ENCODE results near the gene FAM120B.

Gene FAM120B

DNA sequence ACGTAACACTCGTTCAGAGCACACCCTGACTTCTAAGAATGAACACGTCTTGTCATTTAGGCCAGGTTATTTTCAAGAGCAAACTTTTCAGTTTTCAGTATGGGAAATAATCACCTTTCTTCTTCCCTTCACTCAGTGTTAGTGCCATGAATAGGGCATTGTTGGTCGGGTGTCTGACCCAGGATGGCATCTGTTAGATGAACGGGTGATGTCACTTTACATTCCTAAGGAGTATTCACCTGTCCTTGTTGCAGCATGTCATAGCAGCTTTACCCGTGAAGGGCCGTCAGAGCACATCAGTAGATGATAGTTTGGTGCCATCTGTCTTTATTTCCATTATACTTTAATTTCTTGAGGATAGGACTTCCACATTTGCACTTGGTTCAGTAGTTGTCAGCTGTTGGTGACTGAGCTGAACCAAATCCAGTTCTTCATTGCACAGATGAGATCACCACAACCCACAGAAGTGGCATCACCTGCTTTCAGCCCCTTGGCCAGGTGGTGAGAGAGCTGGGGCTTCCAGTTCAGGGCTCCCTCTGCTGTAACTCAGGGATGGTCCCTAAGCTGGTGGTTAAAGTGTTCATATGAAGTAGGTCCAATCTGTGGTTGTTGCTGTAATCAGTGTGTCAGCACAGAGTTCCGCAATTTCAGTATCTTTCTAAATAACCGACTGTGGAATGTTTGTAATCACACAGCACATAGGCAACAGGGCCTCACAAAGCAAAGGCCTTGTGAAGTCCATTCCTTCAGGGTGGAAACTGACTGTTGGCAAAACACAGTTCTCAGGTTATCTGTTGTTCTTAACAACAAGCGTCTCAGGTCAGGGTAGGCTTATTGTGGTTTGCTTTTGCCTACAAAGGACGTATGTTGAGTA is 68.2 kb downstream of the FAM120B start:
- H3K4me3 ChIP-seq (ENCODE audit: low read depth, low read length) = no peak overlapping the region
- TF ChIP-seq, protein P1, sequence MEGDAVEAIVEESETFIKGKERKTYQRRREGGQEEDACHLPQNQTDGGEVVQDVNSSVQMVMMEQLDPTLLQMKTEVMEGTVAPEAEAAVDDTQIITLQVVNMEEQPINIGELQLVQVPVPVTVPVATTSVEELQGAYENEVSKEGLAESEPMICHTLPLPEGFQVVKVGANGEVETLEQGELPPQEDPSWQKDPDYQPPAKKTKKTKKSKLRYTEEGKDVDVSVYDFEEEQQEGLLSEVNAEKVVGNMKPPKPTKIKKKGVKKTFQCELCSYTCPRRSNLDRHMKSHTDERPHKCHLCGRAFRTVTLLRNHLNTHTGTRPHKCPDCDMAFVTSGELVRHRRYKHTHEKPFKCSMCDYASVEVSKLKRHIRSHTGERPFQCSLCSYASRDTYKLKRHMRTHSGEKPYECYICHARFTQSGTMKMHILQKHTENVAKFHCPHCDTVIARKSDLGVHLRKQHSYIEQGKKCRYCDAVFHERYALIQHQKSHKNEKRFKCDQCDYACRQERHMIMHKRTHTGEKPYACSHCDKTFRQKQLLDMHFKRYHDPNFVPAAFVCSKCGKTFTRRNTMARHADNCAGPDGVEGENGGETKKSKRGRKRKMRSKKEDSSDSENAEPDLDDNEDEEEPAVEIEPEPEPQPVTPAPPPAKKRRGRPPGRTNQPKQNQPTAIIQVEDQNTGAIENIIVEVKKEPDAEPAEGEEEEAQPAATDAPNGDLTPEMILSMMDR (IDR thresholded peaks at IDR 0.05; ENCODE audit: borderline replicate concordance, insufficient read depth, low read depth, low read length) = no peak

- TF ChIP-seq, protein P1 (IDR thresholded peaks at IDR 0.05; ENCODE audit: borderline replicate concordance, insufficient read depth, low read depth, low read length) = no peak
Measured at GRCh38 chr6:170375661-170376060, 69.1 kb downstream of the FAM120B start.

GRCh38 chr6:170376386-170377043 is 70.0 kb downstream of the FAM120B start:
- TF ChIP-seq, protein P1 (IDR thresholded peaks at IDR 0.05; ENCODE audit: borderline replicate concordance, insufficient read depth, low read depth, low read length) = no peak
- no peak overlapping the region for H3K4me3 ChIP-seq (ENCODE audit: low read depth, low read length)

More at GRCh38 chr6:170375661-170376060, 69.1 kb downstream of the FAM120B start:
- no peak overlapping the region for H3K4me3 ChIP-seq (ENCODE audit: low read depth, low read length)

DNA sequence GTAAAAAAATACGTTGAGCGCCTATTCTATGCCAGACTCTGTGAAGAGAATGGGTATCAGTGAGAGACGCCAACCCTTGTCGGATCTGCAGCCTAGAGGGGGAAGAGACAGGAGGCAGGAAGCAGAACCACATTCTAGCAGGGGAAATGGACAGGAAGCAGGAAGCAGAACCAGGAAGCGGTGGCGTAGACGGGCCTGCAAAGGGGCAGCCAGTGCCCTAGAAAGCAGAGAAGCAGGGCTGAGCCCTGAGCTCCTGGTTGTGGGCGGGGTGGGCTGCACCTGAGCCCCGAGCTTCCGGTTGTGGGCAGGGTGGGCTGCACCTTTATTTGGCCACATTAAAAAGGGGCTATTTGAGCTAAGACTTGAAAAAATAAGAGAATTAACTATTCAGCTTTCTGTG is 71.9 kb downstream of the FAM120B start:
- H3K4me3 ChIP-seq (ENCODE audit: low read depth, low read length) = no peak overlapping the region
- TF ChIP-seq, protein P1 (IDR thresholded peaks at IDR 0.05; ENCODE audit: borderline replicate concordance, insufficient read depth, low read depth, low read length) = no peak

GRCh38 chr6:170381562-170381961 is 75.0 kb downstream of the FAM120B start:
- TF ChIP-seq, protein P1 (IDR thresholded peaks at IDR 0.05; ENCODE audit: borderline replicate concordance, insufficient read depth, low read depth, low read length) = no peak
- H3K4me3 ChIP-seq (ENCODE audit: low read depth, low read length) = no peak overlapping the region

GRCh38 chr6:170383466-170384035 is 77.0 kb downstream of the FAM120B start:
- TF ChIP-seq, protein P1 (IDR thresholded peaks at IDR 0.05; ENCODE audit: borderline replicate concordance, insufficient read depth, low read depth, low read length) = no peak
- H3K4me3 ChIP-seq (ENCODE audit: low read depth, low read length) = no peak overlapping the region

Data from GM12875 (cell line).